Nucleus accumbens (tissue), 56 donors: ENCODE measurements around the gene MSH2.
"Not testable (repeated sequence)": the region's sequence is repeated elsewhere in the genome, so short reads cannot be mapped to it uniquely, and the experiment has no call there.

Experiments
- DNase-seq, 56 donors: peaks; one replicate each; lab custom pipeline; 2025; lab: John Stamatoyannopoulos, UW

MSH2 gene

DNA sequence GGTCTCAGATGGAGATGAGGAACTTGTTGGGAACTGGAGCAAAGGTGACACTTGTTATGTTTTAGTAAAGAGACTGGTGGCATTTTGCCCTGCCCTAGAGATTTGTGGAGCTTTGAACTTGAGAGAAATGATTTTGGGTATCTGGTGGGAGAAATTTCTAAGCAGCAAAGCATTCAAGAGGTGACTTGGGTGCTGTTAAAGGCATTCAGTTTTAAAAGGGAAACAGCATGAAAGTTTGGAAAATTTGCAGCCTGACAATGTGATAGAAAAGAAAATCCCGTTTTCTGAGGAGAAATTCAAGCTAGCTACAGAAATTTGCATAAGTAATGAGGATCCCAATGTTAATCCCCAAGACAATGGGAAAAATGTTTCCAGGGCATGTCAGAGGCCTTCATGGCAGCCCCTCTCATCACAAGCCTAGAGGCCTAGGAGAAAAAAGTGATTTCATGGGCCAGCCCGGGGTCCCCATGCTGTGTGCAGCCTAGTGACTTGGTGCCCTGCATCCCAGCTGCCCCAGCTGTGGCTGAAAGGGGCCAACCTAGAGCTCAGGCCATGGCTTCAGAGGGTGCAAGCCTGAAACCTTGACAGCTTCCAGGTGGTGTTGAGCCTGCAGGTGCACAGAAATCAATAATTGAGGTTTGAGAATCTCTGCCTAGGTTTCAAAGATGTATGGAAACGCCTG, 3.8 kb downstream of the MSH2 start:
- not testable (repeated sequence) for DNase-seq

DNA sequence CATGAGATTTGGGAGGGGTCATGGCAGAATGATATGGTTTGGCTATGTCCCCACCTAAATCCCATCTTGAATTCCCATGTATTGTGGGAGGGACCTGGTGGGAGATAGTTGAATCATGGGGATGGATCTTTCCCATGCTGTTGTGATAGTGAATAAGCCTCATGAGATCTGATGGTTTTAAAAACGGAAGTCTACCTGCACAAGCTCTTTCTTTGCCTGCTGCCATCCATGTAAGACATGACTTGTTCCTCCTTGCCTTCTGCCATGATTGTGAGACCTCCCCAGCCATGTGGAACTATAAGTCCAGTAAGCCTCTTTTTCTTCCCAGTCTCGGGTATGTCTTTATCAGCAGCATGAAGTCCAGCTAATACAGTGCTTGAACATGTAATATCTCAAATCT, 5.0 kb downstream of the MSH2 start:
- DNase-seq: not testable (repeated sequence)

DNA sequence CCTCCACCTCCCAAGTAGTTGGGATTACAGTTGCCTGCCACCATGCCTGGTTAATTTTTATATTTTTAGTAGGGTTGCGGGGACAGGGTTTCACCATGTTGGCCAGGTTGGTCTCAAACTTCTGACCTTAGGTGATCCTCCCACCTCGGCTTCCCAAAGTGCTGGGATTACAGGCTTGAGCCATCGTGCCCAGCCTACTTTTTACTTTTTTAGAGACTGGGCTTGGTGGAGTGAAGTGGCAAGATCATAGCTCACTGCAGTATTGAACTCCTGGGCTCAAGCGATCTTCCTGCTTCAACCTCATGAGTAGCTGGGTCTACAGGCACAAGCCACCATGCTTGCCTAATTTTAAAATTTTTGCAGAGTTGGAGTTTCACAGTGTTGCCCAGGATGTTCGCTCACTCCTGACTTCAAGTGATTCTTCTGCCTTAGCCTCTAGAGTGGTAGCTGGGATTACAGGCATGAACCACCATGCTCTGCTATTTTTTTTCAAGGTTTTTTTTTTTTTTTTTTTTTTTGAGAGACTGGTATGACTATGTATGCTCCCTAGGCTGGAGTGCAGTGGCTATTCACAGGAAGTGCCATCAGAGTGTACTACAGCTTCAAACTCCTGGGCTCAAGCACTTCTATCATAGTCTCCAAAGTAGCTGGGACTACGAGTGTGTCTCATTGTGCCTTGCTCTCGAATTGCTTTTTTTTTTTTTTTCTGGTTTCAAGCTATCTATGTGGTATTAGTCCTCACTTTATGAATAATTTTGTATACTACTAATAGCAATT, 11.9 kb downstream of the MSH2 start:
- no peak for DNase-seq

DNA sequence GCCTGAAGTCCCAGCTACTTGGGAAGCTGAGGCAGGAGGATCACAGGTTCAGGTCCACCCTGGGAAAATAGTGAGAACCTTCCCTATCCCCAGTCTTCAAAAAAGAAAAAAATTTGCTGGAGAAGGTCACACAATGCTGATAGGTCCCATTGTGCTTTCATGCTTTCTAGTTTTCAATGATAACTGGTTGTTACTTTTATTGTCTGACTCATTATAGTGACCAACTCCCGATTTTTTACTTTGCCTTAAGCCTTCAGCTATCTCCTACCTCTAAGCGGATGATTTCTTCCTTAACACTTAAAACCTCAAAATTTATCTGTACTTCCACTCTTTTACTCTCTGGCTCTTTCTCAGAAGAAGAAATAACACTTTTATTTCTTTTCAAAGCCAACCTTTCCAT, 17.3 kb downstream of the MSH2 start:
- no peak for DNase-seq

DNA sequence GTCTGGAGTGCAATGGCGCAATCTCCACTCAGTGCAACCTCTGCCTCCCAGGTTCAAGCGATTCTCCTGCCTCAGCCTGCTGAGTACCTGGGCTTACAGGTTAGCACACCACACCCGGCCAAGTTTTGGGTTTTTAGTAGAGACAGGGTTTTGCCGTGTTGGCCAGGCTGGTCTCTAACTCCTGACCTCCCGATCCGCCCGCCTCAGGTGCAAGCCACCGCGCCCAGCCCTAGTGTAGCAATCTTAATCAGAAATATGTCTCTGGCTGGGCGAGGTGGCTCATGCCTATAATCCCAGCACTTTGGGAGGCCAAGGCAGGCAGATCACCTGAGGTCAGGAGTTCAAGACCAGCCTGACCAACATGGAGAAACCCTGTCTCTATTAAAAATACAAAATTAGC, 17.7 kb downstream of the MSH2 start:
- not testable (repeated sequence) for DNase-seq

DNA sequence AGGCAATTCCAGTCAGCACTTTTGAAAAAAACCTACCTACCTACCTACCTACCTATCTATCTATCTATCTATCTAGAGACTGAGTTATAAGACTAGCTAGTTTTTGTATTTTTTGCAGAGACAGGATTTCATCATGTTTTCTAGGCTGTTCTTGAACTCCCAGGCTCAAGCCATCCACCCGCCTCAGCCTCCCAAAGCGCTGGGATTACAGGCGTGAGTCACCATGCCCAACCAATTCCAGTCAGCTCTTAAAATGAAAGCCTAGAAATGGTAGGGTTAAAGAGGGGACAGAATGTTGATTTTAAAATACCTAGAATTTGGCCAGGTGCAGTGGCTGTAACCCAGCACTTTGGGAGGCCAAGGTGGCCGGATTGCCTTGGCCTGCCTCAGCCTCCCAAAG, 19.1 kb downstream of the MSH2 start:
- DNase-seq: no peak

DNA sequence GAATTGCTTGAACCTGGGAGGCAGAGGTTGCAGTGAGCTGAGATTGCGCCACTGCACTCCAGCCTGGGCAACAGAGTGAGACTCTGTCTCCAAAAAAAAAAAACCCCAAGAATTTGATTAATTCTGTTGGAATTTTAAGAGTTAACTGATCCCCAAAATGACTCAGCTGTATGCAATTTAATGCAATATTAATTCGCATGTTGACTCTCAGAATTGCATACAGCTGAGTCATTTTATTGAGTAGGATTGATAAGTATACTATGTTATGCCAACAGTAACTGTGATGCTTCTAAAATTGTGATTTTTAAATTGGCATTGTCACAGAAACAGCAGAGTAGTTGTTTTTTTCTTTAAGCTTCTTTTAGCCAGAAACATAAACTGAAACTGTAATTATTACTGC, 19.6 kb downstream of the MSH2 start:
- DNase-seq: no peak

DNA sequence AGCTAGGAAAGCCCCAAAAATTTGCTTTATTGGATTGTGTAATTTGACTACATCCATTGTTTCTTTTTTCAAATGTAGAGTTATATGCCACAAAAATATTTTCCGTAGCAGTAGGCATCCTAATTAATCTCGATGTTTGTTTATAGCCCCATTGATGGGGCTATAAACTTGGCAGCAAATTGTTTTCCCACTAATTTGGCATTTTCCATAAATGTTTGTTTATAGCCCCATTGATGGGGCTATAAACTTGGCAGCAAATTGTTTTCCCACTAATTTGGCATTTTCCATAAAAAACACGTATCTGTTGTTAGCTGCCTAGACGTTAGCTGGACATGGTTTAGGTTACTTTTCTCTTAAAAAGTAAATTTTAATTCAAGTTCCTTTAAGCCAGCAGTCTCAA, 23.8 kb downstream of the MSH2 start:
- DNase-seq: no peak

DNA sequence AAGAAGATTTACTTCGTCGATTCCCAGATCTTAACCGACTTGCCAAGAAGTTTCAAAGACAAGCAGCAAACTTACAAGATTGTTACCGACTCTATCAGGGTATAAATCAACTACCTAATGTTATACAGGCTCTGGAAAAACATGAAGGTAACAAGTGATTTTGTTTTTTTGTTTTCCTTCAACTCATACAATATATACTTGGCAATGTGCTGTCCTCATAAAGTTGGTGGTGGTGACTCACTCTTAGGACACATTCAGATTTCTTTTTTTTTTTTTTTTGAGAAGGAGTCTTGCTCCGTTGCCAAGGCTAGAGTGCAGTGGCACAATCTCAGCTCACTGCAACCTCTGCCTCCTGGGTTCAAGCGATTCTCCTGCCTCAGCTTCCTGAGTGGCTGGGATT, 26.8 kb downstream of the MSH2 start:
- DNase-seq: no peak

DNA sequence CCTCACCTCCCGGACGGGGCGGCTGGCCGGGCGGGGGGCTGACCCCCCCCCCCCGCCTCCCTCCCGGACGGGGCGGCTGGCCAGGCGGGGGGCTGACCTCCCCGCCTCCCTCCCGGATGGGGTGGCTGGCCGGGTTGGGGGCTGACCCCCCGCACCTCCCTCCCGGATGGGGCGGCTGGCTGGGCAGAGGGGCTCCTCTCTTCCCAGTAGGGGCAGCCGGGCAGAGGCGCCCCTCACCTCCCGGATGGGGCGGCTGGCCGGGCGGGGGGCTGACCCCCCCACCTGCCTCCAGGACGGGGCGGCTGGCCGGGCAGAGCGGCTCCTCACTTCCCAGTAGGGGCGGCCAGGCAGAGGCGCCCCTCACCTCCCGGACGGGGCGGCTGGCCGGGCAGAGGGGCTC, 30.1 kb downstream of the MSH2 start:
- DNase-seq: not testable (repeated sequence)

DNA sequence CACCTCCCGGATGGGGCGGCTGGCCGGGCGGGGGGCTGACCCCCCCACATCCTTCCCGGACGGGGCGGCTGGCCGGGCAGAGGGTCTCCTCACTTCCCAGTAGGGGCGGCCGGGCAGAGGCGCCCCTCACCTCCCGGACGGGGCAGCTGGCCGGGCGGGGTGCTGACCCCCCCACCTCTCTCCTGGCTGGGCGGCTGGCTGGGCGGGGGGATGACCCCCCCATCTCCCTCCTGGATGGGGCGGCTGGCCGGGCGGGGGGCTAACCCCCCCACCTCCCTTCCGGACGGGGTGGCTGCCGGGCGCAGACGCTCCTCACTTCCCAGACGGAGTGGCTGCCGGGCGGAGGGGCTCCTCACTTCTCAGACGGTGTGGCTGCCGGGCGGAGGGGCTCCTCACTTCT, 30.5 kb downstream of the MSH2 start:
- DNase-seq: not testable (repeated sequence)

DNA sequence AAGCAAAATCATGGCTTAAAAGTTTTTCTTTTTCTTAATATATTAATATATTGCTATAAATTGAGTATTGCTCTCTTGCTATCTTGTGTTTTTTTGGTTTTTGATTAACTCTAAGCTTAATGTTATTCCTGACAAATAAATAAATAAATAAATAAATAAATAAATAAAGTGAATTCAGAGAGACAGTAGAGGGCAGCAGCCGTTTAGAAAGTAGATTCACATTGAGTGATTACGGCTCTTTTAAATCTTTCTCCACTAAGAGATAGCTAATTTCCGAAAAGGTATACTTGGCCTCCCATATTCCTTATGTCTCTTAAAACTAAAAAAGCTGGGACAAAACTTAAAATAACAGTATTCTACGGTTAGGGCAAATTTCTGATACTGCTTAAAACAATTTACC, 34.3 kb downstream of the MSH2 start:
- peak in 1 of 56 donors; percentile 2 for DNase-seq

DNA sequence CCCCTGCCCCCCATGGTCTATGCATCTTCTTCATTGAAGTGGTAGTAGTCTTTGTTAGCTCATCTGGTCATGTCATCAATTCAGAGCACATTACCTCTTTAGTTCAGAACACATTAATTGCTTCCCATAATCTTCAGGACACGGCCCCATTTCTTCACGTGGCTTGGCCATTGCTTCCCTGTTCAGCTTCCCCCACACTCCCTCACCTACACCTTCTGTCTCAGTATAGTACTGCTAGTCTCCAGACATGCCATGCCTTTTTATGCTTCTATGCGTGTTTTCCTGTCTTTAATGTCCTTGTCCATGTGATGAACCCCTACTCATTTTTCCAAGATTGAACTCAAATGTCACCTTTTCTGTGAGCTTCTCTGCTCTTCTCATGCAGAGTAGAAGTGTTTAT, 35.1 kb downstream of the MSH2 start:
- no peak for DNase-seq

DNA sequence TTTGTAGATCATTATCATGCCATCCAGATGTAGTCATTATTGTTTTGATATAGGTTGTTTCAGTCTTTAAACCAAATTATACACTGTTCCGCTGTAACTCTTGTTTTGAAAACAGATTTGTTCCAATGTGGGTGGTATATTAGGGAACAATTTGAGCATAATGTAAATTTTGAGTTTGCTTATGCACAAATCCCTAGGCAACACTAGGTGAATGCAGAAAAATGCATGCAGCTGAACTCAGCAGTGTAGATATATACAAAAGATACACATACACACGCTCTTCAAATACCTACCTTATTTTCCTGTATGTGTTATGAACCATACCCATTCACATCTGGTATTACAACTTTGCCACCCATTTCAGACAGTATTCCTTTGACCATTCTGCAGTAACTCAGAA, 35.8 kb downstream of the MSH2 start:
- no peak for DNase-seq

DNA sequence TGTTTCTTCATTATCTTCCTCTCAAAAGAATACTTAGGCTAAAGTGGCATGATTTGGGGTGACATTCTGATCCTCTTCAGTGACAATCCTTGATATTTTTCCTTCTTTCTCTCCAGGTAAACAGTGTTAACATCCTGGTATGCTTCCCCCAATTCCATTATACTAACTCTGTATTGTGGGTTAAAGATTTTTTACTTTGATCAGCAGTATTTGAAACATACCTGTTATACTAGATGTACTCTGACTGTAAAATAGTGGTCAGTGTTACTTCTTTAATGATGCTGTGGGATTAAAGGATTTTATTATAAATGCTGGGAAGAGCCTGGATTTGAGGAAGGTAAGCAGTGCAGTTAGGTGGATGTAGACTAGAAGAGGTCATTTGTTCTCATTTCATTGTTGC, 48.8 kb downstream of the MSH2 start:
- no peak for DNase-seq

DNA sequence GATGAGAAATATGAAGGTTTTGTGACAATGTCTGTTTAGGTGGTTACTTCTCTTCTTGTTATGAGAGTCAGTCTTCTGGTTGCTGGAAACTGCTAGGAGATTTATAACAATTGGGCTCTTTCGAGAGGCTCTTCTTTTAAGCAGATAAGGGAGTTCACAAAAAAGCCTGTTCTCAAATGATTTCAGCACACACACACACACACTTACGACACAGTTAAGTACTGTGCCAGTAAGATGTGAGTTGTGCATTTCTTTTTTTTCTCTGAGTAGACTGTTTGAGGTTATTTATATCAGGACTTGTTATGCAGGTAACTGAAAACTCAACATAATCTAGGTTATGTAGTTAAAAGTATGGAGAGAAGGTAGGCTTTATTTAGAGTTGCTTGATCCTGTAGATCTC, 49.8 kb downstream of the MSH2 start:
- DNase-seq: no peak

DNA sequence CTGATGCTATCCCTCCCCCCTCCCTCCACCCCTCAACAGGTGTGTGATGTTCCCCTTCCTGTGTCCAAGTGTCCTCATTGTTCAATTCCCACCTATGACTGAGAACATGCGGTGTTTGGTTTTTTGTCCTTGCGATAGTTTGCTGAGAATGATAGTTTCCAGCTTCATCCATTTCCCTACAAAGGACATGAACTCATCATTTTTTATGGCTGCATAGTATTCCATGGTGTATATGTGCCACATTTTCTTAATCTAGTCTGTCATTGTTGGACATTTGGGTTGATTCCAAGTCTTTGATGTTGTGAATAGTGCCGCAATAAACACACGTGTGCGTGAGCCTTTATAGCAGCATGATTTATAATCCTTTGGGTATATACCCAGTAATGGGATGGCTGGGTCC, 51.9 kb downstream of the MSH2 start:
- DNase-seq: not testable (repeated sequence)

DNA sequence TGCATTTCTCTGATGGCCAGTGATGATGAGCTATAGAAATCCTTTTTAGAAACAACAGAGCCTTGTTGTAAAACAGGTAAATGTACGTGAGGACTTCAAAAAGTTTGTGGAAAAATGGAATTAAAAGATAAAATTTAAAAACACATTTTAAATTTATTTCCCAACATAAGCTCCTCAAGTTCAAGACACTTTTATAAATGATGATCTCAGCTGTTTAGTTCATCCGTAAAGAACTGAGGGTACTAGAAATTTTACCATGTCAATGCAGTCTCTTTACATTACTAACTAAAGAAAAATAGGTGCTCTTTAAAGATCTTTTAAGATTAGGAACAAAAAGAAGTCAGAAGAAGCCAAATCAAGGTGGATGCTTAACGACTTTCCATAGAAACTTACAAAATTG, 52.5 kb downstream of the MSH2 start:
- DNase-seq: no peak

DNA sequence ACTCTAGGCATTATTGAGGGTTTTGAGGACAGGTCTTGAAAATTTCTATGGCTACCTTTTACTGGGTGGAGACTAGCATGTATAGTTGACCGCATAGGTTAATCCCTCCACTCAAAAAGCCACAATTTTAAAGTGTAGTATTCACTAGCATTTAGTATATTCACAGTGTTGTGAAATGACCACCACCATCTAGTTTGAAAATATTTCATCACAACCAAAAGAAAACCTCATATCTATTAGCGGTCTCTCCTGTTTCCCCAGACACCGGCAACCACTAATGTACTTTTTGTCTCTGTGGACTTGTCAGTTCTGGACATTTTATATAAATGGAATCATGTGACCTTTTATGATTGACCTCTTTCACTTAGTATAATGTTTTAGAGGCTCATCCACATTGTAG, 53.9 kb downstream of the MSH2 start:
- DNase-seq: no peak

DNA sequence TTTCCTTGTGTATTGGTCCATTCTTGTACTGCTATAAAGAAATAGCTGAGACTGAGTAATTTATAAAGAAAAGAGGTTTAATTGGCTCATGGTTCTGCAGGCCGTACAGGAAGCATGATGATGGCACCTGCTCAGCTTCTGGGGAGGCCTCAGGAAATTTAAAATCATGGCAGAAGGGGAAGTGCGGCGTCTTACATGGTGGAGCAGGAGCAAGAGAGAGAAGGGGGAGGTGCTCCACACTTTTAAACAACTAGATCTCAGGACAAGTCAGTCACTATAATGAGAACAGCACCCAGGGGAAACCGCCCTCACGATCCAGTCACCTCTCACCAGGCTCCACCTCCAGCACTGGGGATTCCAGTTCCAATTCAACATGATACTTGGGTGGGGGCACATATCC, 54.3 kb downstream of the MSH2 start:
- no peak for DNase-seq

DNA sequence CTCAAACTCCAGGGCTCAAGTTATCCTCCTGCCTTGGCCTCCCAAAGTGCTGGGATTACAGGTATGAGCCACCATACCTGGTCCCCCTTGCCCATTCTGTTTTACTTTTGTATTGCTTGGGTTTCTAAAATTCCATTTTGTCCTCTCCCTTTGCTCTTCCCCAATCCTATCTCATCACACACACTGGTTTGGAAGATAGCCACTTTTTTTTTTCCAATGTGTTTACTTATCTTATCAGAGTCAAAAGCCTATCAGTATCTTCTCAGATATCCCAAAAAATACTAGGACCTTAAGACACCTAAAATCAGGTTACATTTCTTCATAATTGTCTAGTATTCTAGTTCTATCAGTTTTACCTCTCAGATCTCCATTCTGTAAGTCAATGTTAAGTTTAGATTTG, 56.1 kb downstream of the MSH2 start:
- no peak for DNase-seq

DNA sequence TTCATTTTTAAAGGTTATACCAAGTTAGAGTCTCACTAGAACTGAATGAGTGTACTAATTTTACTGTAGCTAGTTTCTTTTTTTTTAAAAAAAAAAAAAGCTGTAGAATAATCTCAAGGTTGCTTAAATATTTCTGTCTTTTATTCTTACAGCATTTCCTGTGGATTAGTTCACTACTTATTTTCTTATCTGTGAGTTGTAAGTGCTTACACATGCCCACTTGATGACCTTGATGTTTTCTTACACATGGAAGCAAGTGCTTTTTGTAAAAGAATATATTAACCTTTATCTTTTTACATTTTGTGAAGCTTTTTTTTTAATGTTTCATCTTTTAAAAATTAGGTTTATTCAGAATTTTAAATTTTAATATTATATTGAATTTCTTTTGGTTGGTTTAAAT, 57.8 kb downstream of the MSH2 start:
- no peak for DNase-seq
